GM18861 (cell line): ENCODE results near the gene TREML2.
"Not testable (repeated sequence)": the region's sequence is repeated elsewhere in the genome, so short reads cannot be mapped to it uniquely, and the experiment has no call there.

Source experiments
- ATAC-seq: cut with Tn5 transposase; IDR thresholded peaks from one replicate; pipeline ENCODE4 v1.9.1; 2021; ENCODE audit not compliant: unreplicated experiment

TREML2 gene

DNA sequence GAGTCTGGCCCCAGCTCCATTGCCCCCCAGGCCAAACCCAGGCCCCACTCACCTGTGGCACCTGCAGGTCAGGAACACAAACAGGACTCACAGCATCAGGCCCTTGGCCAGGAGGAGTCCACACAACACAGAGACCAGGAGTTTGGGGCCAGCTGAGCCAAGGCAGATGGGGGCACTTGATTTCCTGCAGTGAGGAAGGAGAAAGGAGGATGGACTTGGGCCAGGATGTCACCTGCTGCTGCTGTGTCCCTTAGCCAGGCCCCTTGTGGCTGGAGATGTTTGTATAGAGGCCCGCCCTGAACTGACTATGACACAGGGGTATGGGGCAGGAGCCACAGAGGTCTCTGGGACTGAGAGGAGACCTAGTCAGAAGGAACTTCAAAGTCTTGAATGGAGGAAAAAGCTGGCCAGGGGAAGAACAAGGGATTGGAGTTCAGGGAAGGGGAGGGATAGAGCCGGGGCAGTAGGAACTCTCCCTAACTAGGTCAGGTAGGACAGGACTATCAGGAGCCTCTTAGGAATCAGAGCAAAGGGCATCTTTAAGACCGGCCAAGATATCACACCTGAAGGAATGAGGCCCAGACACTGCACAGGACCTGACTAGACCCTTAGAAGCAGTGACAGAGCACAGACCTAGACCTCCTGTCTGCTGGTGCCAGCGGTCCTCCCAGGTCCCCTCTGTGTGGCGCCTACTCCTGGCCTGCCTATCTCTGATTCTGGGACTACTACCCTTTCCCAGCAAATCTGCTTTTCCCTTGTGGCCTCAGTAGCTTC, 8.8 kb upstream of the TREML2 start:
- ATAC-seq: no peak

DNA sequence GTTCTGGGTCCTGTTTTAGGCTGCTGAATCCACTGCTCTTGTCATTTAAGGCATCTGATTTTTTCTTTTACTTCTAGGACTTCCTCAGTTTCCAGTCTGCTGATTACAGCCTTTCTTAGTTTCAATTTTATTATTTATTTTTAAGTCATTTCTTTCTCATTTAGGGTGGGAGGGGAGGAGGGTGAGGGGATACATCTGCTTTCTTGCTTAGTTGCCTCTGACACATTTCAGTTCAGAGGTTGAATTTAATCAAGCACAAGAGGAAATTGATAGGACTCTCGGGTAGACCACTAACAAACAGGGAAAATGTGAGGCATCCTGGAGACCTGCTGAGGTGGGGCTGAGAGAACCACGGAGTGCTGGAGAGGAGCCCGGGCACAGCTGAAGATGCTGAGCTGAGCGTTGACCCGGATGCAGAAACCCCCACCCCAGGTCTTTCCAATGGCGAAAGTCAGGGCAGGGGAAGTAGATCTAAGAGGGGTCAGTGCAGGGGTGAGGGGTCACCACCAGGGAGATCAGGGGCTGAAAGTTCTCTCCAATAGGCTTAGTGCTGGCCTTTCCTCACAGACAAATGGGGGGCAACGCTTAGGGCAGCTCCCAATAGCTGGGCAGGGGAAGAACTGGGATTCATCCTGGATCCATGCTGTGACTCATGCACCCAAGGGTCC, 7.6 kb upstream of the TREML2 start:
- no peak for ATAC-seq

DNA sequence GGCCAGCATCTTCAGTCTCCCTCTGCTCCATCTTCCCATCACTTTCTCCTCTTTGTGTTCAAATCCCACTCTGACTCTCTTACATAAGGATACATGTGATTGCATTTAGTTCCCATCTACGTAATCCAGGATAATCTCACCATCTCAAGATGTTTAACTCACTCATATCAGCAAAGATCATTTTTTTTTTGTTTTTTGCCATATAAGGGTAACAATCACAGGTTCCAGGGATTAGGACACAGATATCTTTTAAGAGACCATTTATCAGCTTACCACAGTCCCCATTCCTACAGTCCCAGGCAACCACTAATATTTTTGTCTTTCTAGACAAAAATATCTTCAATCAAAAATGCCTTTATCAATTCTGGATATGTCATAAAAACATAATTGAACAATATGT, 3.2 kb upstream of the TREML2 start:
- no peak for ATAC-seq

GRCh38 chr6:41201764-41202173, 820 bp upstream of the TREML2 start:
- no peak for ATAC-seq

DNA sequence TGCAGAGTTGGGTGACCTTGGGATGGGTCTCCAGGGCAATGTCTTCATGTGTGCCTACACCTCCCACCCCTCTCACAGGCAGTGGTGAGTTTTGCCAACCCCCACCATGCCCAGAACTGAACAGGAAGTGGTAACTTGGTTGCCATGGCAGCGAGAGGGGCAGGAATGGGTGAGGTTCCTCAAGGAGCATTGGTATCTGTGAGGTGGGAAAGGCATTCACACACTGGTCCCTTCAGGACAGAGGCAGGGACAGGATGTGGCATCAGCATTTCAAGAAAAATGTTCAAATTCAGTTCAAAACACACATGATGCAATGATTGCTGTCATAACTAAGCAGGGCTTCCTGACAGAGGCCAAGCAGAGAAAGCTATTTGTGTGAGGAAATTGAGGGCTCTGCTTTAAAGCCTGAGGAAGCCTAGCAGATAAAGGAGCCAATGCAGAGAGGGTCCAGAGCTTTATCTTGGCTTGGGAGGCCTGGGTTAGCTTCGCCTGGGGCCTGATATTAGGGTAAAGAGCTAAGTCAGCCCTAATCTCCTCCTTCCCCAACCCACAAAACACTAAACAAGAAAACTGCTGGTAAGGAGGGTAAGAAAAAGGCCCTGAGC, 551 bp downstream of the TREML2 start:
- no peak for ATAC-seq

DNA sequence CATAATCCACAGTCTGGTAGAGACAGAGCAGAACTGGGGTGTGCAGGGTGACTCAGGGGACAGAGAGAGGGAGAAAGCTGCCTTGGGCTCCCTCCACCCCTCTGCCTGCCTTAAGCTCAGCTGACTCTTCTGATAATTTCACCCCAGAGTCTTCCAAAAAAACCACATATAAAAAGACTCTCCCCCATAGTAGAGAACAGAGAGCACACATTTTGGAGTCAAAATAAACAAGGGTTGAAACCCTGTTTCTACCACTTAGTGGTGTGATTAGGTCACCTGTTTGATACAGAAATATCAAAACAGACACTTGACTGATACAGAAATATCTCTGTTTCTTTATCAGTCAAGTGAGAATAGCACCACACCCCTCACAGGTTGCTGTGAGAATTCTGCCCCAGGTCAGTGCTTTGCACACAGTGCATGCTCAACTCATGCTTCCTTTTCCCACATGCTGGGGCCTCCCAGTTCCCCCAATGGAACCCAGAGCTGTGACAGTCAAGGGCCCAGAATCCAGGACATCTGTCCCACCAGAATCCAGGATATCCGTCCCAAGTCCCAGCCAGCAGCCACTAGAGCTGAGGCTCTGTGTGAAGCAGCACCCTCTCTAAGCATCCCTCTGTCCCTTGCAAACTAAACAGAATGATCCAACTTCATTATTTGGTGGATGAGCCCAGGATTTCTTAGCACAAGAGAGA, 1.2 kb downstream of the TREML2 start:
- peak; percentile 41 for ATAC-seq

DNA sequence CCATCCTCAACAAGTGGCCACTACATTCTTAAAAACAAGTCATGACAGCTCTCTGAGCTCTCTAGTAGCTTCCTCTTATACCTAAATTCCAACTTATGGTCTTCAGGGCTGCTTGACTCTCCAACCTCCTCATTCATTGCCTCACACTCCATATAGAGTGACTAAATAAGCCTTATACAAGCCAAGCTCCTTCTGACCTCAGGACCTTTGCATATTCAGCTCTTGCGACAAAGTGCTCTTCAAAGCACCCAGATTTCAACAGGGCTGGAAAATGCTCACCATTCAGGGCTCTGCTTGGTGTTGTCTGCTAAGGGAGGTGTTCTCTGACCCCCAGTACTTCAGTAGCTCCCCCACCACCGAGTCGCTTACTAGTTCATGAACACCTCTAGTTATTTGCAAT, 3.7 kb downstream of the TREML2 start:
- ATAC-seq: no peak

- ATAC-seq: no peak
Measured at GRCh38 chr6:41194386-41194785, 6.6 kb downstream of the TREML2 start.

DNA sequence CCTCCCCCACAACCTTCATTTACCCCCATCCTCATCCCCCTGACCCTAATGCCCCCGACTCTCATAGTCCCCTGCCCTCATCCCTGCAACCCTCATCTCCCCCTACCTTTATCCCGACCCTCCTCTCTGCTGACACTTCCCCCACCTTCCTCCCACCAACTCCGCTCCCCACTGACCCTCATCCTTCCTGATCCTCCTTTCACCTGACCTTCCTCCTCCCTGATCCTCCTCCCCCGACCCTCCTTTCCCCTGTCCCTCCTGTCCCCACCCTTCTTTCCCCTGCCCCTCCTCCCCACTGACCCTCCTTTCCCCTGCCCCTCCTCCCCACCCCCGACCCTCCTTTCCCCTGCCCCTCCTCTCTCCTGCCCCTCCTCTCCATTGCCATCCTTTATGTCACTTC, 7.1 kb downstream of the TREML2 start:
- ATAC-seq: no peak

- no peak for ATAC-seq
Measured at GRCh38 chr6:41193171-41193734, 7.7 kb downstream of the TREML2 start.

DNA sequence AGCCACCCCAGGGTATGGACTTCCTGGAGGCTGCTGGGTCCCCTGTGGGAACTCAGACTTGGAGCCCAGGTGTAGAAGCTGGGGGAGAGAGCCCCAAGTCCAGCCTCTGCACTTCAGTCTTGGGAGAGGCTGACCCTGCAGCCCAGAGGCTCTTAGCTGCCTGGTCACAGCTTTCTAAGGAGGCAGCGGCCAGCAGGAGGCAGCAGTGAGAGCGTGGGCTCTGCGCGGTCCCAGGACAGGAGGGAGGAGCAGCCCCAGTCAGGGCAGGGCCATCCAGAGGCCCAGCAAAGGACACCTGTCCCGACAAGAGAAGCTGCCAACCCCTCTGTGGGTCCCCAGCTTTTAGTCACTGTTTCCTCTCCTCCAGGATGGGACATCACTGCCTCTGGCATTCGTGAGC, 9.4 kb downstream of the TREML2 start:
- ATAC-seq: no peak

GRCh38 chr6:41190791-41191190, 10.2 kb downstream of the TREML2 start:
- ATAC-seq: no peak

GRCh38 chr6:41189967-41190366, 11.0 kb downstream of the TREML2 start:
- no peak for ATAC-seq

GRCh38 chr6:41189046-41189445, 11.9 kb downstream of the TREML2 start:
- ATAC-seq: not testable (repeated sequence)

DNA sequence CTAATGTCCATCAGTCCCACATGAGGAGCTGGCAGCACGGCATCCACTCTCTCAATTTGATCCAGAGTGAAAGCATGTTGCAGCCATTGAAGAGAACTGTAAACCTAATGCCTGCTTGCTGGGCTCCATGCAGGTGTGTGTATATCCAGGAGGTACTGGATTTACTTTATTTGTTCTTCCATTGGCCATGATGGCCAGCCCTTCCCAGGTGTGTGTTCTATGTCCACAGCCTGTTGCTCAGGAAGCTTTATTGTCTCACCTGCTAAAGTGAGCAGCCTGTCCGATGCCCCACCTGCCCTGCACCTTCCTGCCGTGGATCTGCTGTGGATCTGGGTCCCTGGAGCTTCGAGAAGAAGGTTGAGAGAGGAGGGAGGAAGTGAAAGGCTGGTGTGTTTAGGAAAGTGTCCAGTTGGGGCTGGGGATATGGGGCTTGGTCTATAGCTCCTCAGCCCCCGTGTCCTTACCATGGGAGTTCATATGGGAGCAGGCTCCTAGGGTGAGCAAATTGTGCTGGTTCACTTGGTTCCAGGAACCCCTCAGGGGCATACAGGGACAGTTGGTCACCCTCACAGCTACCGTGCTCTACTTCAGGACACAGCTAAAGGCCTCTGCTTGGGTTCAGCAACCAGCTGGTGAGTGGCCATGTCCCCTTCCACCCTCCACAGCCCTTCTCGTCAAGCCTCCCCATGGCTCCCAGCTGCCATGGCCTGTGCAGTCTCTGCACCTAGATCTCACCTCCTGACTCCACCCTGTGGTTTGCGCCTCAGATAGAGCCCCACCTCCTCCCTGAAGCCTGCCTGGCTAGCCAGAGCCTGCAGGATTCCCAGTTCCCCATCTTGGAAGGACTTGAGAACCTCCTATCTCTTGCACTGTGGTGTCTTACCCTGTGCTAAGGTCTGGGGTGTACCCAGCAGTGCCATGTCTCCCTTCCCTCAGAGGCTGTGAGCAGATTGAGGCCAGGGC, 12.7 kb downstream of the TREML2 start:
- ATAC-seq: no peak

DNA sequence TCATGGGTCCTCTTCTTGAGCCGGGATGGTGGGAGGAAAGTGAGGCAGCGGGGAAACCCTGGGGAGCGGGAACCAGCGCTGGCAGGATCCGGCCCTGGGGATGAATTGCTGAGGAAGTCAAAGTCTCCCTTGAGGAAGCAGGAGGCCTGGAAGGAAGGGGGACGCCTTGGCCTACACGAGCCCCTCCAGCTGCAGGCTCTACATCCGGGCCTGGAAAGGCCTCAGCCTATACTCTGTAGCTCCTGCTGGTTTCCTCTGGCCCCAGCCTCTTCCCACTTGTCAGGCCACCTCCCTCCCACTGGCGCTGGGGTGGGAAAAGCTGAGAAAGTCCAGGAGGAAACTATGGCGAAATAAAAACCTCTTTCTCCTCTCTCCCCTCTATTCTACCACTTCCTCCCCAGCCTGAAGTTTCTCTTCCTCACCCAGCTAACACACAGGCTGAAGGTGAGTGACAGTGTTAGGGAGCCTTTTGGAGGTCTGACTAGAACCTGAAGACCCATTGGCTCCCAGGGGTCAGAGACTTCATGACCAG, 14.9 kb downstream of the TREML2 start:
- no peak for ATAC-seq

GRCh38 chr6:41184761-41185160, 16.2 kb downstream of the TREML2 start:
- no peak for ATAC-seq

DNA sequence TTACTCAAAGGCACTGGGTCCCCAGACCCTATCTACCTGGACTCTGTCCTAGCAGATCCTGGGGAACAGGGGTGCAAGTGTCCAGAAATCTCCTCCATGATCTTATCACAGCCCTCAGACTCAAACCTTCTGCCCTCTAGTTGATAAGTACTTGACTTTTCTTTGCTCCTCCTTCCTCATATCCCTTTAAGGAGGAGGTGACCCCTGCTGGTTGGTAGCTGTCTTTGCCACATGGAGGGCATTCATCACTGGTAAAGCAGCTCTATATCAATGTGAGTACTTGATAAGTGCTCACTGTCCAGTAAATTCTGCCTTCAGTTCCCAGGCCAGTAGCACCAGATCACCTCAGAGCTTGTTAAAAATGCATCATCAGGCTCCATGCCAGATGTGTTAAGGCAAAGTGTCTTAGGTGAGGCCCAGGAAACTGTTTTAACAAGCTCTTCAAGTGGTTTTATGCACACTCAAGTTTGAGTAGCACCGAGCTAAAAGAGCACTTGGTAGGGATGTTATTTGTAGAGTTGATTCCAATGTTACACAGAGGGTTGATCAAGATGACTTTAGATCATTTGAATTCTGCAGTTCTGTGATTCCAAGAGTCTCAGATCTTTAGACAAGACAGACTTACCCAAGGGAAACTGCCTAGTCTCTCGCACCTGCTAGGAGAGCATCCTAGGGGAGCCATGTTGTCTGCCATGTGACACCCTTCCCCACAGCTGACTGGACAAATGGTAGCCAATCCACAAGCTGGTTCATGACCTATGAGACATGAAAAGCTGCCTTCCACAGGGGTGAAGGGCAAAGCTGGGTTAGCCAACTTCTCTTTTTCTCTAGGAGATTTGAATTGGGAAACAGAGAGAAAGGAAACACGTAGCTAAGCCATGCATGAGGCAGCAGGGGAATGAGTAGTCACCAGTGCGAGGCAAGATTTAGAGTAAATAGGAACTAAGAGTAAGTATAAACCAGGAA, 18.6 kb downstream of the TREML2 start:
- no peak for ATAC-seq

- no peak for ATAC-seq
Measured at GRCh38 chr6:41181566-41181965, 19.4 kb downstream of the TREML2 start.
